Breast epithelium (tissue), 4 donors: ENCODE data around the gene CRTC3. TPM values are rescaled to one million over a fixed set of nuclear protein-coding genes. Genes with fewer than 3 reads are reported as not detected.
A peak's percentile ranks its signal among the peaks of the same experiment; 100 is the strongest.

Source experiments
- DNase-seq, 2 donors: peaks; one replicate each; pipeline ENCODE4 v3.0.0-alpha.2; 2019; ENCODE audit warnings: low spot score in 2 of 2
- H3K27ac ChIP-seq, 2 donors: fragments of 200-600 bp; sonication (generic) in 1 of 2; one replicate each; pipeline ENCODE4 v1.5.1; 2016 to 2019; ENCODE audit warnings: mild to moderate bottlenecking in 1 of 2
- H3K27me3 ChIP-seq, 2 donors: fragments of 200-600 bp; sonication (generic) in 1 of 2; one replicate each; pipeline versions ENCODE4 v1.5.1 to v1.6.0; 2017 to 2019; ENCODE audit warnings: control low read depth in 1 of 2, mild to moderate bottlenecking in 1 of 2
- H3K36me3 ChIP-seq: fragments of 200-600 bp; one replicate; pipeline ENCODE4 v1.5.1; 2019
- H3K4me1 ChIP-seq, 2 donors: fragments of 200-600 bp; sonication (generic); one replicate each; pipeline ENCODE4 v1.5.1; 2016 to 2019; ENCODE audit warnings: control low read depth in 1 of 2
- H3K4me3 ChIP-seq, 3 donors: fragments of 200-600 bp; sonication (generic); 1 replicate in 2 of 3; 2 replicates in 1 of 3; pipeline ENCODE4 v1.5.1; 2016 to 2019; ENCODE audit warnings: mild to moderate bottlenecking in 3 of 3, moderate library complexity in 2 of 3
- H3K9me3 ChIP-seq, 2 donors: fragments of 200-600 bp; sonication (generic) in 1 of 2; one replicate each; pipeline ENCODE4 v1.5.1; 2016 to 2019; ENCODE audit warnings: control low read depth in 1 of 2
- POLR2A ChIP-seq: fragments of 450-650 bp; IDR thresholded peaks from one replicate; pipeline ENCODE4 v1.6.1; 2016; ENCODE audit warnings: antibody characterized with exemption, mild to moderate bottlenecking, moderate library complexity
- POLR2AphosphoS5 ChIP-seq, 3 donors: sonication (generic); formaldehyde crosslinking; IDR thresholded peaks; one replicate each; pipeline ENCODE4 v1.6.1; 2017; ENCODE audit warnings: antibody characterized with exemption in 3 of 3
- intact Hi-C: fragments of 100-400 bp; cut with DNase I; formaldehyde crosslinking; loops from one replicate; pipeline ENCODE4 v1.15.1; 2023; ENCODE audit warnings: low total_unique reads
- total RNA-seq, 3 donors: library from RNA; depleted of rRNA; stranded (reverse); fragments of >200 nt; gene quantifications; one replicate each; pipeline ENCODE4 v1.1.0, GENCODE V29; 2016
- TF ChIP-seq, protein P1 (sequence below), 3 donors: fragments of 450-650 bp; IDR thresholded peaks; one replicate each; pipeline ENCODE4 v1.5.1; 2016 to 2017; ENCODE audit warnings: antibody characterized with exemption in 3 of 3, mild to moderate bottlenecking in 3 of 3, moderate library complexity in 3 of 3

The CRTC3 gene
- total RNA-seq, 3 donors from 2014 or later, result 29.4 to 40.6 (median 36.2) TPM

DNA sequence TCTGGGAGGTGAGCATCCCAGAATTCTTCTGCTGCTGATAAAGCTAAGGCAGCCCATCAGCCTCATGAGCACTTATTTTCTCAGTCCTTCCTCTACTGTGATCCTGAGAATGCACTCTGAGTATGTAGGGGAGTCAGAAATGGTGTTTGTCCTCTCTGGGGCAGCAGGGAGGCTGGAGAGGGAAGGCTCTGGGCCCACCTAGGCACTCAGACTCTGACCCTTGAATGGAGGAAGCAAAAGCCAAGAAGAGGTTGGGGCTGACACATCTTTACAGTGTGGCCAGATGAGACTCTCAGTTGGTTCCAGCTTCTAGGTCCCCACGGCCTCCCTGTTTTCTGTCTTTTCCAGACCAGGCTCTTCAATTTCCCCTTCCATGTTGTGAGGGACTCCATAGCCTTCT lies 151.3 kb downstream of the CRTC3 start:
- DNase-seq, result no peak
- TF ChIP-seq, protein P1, sequence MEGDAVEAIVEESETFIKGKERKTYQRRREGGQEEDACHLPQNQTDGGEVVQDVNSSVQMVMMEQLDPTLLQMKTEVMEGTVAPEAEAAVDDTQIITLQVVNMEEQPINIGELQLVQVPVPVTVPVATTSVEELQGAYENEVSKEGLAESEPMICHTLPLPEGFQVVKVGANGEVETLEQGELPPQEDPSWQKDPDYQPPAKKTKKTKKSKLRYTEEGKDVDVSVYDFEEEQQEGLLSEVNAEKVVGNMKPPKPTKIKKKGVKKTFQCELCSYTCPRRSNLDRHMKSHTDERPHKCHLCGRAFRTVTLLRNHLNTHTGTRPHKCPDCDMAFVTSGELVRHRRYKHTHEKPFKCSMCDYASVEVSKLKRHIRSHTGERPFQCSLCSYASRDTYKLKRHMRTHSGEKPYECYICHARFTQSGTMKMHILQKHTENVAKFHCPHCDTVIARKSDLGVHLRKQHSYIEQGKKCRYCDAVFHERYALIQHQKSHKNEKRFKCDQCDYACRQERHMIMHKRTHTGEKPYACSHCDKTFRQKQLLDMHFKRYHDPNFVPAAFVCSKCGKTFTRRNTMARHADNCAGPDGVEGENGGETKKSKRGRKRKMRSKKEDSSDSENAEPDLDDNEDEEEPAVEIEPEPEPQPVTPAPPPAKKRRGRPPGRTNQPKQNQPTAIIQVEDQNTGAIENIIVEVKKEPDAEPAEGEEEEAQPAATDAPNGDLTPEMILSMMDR (IDR thresholded peaks at IDR 0.05), result no peak
- TF ChIP-seq POLR2A, result no peak
- peak overlapping the region; percentile 70 to 77 for H3K27ac ChIP-seq
- H3K36me3 ChIP-seq, result no peaks in the 10 kb centered on the region
- intact Hi-C loops, result no loop called here
- no peaks in the 10 kb centered on the region for H3K27me3 ChIP-seq
- no peaks in the 10 kb centered on the region for H3K4me1 ChIP-seq
- no peaks in the 10 kb centered on the region for H3K9me3 ChIP-seq
- H3K4me3 ChIP-seq, result no peak overlapping the region

DNA sequence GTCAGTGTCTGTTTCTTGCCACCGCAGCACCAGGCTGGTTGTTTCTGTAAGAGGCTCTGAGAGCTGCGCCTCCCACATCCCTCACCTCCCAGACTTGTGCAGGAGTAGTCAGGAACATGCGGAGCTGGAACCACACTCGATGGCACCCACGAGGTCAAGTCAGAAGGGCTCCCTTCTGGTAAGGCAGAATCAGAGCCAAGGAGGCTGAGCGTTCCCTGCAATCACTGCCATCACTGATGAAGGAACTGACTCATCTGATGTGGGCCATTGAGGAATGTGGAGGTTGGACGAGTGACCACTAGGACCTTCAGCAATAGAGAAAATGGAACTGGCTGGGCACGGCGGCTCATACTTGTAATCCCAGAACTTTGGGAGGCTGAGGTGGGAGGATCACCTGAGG lies 151.8 kb downstream of the CRTC3 start:
- peak overlapping the region; percentile 70 to 77 for H3K27ac ChIP-seq
- no peak for DNase-seq
- H3K4me1 ChIP-seq, result no peaks in the 10 kb centered on the region
- no peaks in the 10 kb centered on the region for H3K36me3 ChIP-seq
- no peaks in the 10 kb centered on the region for H3K27me3 ChIP-seq
- TF ChIP-seq, protein P1 (IDR thresholded peaks at IDR 0.05), result no peak
- TF ChIP-seq POLR2AphosphoS5 (IDR thresholded peaks at IDR 0.05) (no peak), POLR2A (no peak)
- intact Hi-C loops, result no loop called here
- no peak overlapping the region for H3K4me3 ChIP-seq
- no peaks in the 10 kb centered on the region for H3K9me3 ChIP-seq

DNA sequence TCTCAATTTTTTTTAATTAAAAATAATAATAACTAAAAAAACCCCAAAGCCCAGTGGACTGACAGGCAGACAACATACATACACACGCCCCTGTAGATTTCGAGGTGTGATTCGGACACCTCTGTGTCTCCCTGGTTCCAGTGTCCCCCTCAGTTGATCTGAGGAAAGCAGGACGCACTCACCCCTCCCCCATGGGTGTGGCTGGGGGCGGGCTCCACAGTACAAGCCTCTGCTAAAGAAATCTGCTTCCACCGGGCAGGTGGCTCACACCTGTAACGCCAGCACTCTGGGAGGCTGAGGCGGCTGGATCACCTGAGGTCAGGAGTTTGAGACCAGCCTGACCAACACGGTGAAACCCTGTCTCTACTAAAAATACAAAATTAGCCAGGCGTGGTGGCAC lies 153.6 kb downstream of the CRTC3 start:
- DNase-seq, result no peak
- no peak overlapping the region for H3K4me3 ChIP-seq
- no peaks in the 10 kb centered on the region for H3K9me3 ChIP-seq
- no peaks in the 10 kb centered on the region for H3K36me3 ChIP-seq
- no peaks in the 10 kb centered on the region for H3K4me1 ChIP-seq
- H3K27me3 ChIP-seq, result no peaks in the 10 kb centered on the region
- intact Hi-C loops, result no loop called here
- no peak overlapping the region for H3K27ac ChIP-seq
- TF ChIP-seq, protein P1 (IDR thresholded peaks at IDR 0.05), result no peak
- TF ChIP-seq POLR2A, result no peak
- no peak for TF ChIP-seq POLR2AphosphoS5 (IDR thresholded peaks at IDR 0.05)

DNA sequence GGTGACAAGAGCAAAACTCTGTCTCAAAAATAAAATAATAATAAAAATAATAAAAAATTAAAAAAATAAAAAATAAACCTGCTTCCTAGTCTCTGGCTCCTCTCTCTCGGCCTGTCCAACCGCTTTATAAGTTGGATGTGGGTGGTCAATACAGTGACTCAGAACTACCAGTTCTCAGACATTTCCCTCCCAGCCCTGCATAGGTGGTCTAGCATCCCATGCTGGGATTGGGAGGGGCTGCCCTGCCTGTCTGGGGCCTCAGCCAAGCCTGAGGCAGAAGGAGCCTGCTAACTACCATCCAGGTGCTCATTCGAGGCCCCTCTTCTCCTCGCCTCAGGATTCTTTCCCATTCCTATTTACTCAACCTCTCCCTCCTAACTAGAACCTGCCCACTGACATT lies 154.2 kb downstream of the CRTC3 start:
- Histone ChIP-seq H3K27me3 (no peaks in the 10 kb centered on the region), H3K9me3 (no peaks in the 10 kb centered on the region), H3K27ac (no peak overlapping the region), H3K36me3 (no peaks in the 10 kb centered on the region), H3K4me1 (no peaks in the 10 kb centered on the region), H3K4me3 (no peak overlapping the region)
- TF ChIP-seq POLR2A, result no peak
- TF ChIP-seq, protein P1 (IDR thresholded peaks at IDR 0.05), result no peak
- TF ChIP-seq POLR2AphosphoS5 (IDR thresholded peaks at IDR 0.05), result no peak
- DNase-seq, result no peak
- intact Hi-C loops, result no loop called here

DNA sequence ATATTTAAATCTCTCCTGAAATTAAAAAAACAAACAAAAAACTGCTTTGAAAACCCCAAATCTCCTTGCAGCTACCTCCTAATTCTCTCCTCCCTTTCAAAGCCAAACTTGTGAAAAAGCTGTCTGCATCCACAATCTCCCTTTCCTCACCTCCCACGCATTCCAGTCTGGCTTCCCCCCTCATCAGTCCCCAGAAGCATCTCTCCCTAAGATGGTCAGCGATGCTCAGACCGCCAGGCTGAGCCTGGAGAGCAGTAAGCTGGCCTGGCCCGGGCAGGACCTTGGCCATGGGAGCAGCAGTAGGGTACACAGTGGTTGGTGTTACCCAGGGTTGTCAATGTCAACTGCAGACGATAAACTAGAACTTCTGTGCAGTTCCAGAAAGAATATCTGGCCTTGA lies 154.6 kb downstream of the CRTC3 start:
- Histone ChIP-seq H3K4me3 (no peak overlapping the region), H3K36me3 (no peaks in the 10 kb centered on the region), H3K9me3 (no peaks in the 10 kb centered on the region), H3K27ac (no peak overlapping the region), H3K27me3 (no peaks in the 10 kb centered on the region), H3K4me1 (no peaks in the 10 kb centered on the region)
- intact Hi-C loops, result no loop called here
- DNase-seq, result no peak
- TF ChIP-seq, protein P1 (IDR thresholded peaks at IDR 0.05), result no peak
- TF ChIP-seq POLR2A, result no peak
